Activated CD8-positive, alpha-beta memory T cell treated with anti-CD3 and anti-CD28 coated beads for 48 hours (primary cell): Measurements from ENCODE around the gene S100A9.
"Not testable (repeated sequence)": the region's sequence is repeated elsewhere in the genome, so short reads cannot be mapped to it uniquely, and the experiment has no call there.

Experiments
- DNase-seq, 3 experiments: peaks; one replicate each; pipeline ENCODE4 v3.0.0-alpha.2; 2020; ENCODE audit warnings: low read depth in 2 of 3, low spot score in 2 of 3

The S100A9 gene

GRCh38 chr1:153405825-153406599 is 48.4 kb downstream of the S100A9 start:
- DNase-seq = not testable (repeated sequence)

DNA sequence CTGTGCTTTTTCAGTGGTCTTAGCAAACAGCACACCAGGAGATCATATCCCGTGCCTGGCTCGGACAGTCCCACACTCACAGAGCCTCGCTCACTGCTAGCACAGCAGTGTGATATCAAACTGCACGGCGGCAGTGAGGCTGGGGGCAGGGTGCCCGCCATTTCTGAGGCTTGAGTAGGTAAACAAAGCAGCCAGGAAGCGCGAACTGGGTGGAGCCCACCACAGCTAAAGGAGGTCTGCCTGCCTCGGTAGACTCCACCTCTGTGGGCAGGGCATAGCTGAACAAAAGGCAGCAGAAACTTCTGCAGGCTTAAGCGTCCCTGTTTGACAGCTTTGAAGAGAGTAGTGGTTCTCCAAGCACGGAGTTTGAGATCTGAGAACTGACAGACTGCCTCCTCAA is 49.6 kb downstream of the S100A9 start:
- not testable (repeated sequence) for DNase-seq
